ENCODE measurements around the gene IL18BP. TPM values are rescaled to one million over a fixed set of nuclear protein-coding genes. Genes with fewer than 3 reads are reported as not detected.

Gene IL18BP
- total and polyA plus RNA-seq, 2 donors (not counting 3 experiments of a cell fraction or from before 2014, with no cell fraction given) = 12.9 to 20.1 TPM

DNA sequence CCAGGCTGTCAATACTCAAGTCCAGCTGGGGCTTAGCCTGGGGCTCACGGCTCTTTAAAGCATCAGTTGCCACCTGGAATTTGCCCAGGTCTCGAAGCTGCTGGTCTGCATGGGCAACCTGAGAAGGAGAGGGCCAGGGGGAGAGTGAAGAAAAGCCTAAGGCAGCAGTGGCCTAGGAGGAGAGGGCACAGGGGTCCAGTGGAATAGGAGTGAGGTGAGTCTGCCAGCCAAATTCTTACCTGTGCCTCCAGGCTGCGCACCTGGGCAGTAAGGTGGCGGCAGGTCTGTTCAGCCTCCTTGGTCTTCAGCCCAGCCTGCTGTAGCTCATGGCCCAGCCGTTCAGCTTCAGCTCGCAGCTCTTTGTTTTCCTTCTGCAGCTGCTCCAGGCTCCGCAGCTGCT, 10.0 kb downstream of the IL18BP start:
- Histone ChIP-seq H3K9ac (replicated peaks; ENCODE audit: extremely low read depth, insufficient read depth, low read length) (no peak overlapping the region), H3K9me3 (replicated peaks; ENCODE audit: control insufficient read depth, insufficient read depth, low read length) (no peaks in the 10 kb centered on the region), H3K4me1 (ENCODE audit: control insufficient read depth, extremely low read depth, insufficient read depth, low read length) (peaks cover 7% of the 10 kb centered on the region), H3K79me2 (ENCODE audit: control insufficient read depth, insufficient read depth, low read length) (no peaks in the 10 kb centered on the region), H3K27me3 (ENCODE audit: control insufficient read depth in 2 of 2, insufficient read depth in 2 of 2, low read length in 2 of 2) (no peaks in the 10 kb centered on the region), H4K20me1 (replicated peaks; ENCODE audit: control insufficient read depth, extremely low read depth, insufficient read depth, low read length) (no peaks in the 10 kb centered on the region), H2AFZ (ENCODE audit: low read depth, low read length) (no peak overlapping the region), H3K36me3 (ENCODE audit: control insufficient read depth in 2 of 2, extremely low read depth in 1 of 2, insufficient read depth in 2 of 2, low read length in 2 of 2) (peaks cover 23 to 84% of the 10 kb centered on the region in 2 experiments), H3K4me3 (replicated peaks in 1 of 3; ENCODE audit: insufficient read depth in 1 of 3, low read depth in 1 of 3, low read length in 3 of 3) (no peak overlapping the region), H3K27ac (ENCODE audit: insufficient read depth, low read depth, low read length) (no peak overlapping the region), H3K9me1 (replicated peaks; ENCODE audit: control insufficient read depth, extremely low read depth, insufficient read depth, low read length) (no peaks in the 10 kb centered on the region), H3K4me2 (ENCODE audit: insufficient read depth, low read length) (no peak overlapping the region)
- TF ChIP-seq POLR2AphosphoS5 (IDR thresholded peaks at IDR 0.05; ENCODE audit: insufficient read depth, low read depth, low read length) (no peak), EZH2 (IDR thresholded peaks at IDR 0.05; ENCODE audit: borderline replicate concordance, low read depth, low read length, severe bottlenecking) (no peak), MYC (IDR thresholded peaks at IDR 0.05; ENCODE audit: low read depth, low read length) (no peak), GATA2 (IDR thresholded peaks at IDR 0.05; ENCODE audit: insufficient read depth, insufficient read length, low read depth, low read length) (no peak), POLR2A (IDR thresholded peaks at IDR 0.05; ENCODE audit: low read depth, low read length) (no peak), FOS (IDR thresholded peaks at IDR 0.05; ENCODE audit: borderline replicate concordance, insufficient read depth, low read length) (no peak), JUN (IDR thresholded peaks at IDR 0.05; ENCODE audit: borderline replicate concordance, insufficient read depth, insufficient read length, low read depth) (no peak)
- TF ChIP-seq, protein P1, sequence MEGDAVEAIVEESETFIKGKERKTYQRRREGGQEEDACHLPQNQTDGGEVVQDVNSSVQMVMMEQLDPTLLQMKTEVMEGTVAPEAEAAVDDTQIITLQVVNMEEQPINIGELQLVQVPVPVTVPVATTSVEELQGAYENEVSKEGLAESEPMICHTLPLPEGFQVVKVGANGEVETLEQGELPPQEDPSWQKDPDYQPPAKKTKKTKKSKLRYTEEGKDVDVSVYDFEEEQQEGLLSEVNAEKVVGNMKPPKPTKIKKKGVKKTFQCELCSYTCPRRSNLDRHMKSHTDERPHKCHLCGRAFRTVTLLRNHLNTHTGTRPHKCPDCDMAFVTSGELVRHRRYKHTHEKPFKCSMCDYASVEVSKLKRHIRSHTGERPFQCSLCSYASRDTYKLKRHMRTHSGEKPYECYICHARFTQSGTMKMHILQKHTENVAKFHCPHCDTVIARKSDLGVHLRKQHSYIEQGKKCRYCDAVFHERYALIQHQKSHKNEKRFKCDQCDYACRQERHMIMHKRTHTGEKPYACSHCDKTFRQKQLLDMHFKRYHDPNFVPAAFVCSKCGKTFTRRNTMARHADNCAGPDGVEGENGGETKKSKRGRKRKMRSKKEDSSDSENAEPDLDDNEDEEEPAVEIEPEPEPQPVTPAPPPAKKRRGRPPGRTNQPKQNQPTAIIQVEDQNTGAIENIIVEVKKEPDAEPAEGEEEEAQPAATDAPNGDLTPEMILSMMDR (IDR thresholded peaks at IDR 0.05; ENCODE audit: extremely low read depth in 1 of 2, insufficient read depth in 1 of 2, low read depth in 1 of 2, low read length in 2 of 2) = no peak
- TF ChIP-seq, protein P2, sequence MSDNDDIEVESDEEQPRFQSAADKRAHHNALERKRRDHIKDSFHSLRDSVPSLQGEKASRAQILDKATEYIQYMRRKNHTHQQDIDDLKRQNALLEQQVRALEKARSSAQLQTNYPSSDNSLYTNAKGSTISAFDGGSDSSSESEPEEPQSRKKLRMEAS (IDR thresholded peaks at IDR 0.05; ENCODE audit: insufficient read depth, insufficient read length) = no peak
- no peak for DNase-seq (ENCODE audit: low read depth, low spot score)
- intact Hi-C loops (cut with micrococcal nuclease) (no loop called here), dilution Hi-C loops (cut with MboI; ENCODE audit: extremely low pct_ligation_motif_present, low sequenced_read_pairs) (no loop called here)
- POLR2A ChIA-PET = no interaction called here
- CTCF ChIA-PET = interaction anchor here (1.0 to 3.5 kb wide), 4 partner anchors 16 to 423 kb away, joined by 3 to 13 read pairs (median 4); no protein-coding TSS in a partner anchor
- no peak for FAIRE-seq
- BruUV-seq (replicated peaks) = TSS peak; percentile 10
